Activated CD8-positive, alpha-beta memory T cell treated with anti-CD3 and anti-CD28 coated beads, Interleukin-2, amount 50 U/mL, for 1 hour (primary cell): ENCODE measurements around the gene PLXND1.
"Not testable (repeated sequence)": the region's sequence is repeated elsewhere in the genome, so short reads cannot be mapped to it uniquely, and the experiment has no call there.

Experiments used
- DNase-seq: peaks from one replicate; pipeline ENCODE4 v3.0.0-alpha.2; 2020; ENCODE audit errors: extremely low read depth

Gene PLXND1

GRCh38 chr3:129549006-129549800 lies 57.3 kb downstream of the PLXND1 start:
- no peak for DNase-seq

GRCh38 chr3:129548104-129548965 lies 58.1 kb downstream of the PLXND1 start:
- DNase-seq: no peak

- no peak for DNase-seq
Measured at GRCh38 chr3:129547241-129547640, 59.2 kb downstream of the PLXND1 start.

- DNase-seq: not testable (repeated sequence)
Measured at GRCh38 chr3:129545951-129546350, 60.5 kb downstream of the PLXND1 start.

GRCh38 chr3:129543999-129544398 lies 62.5 kb downstream of the PLXND1 start:
- no peak for DNase-seq

GRCh38 chr3:129543156-129543790 lies 63.2 kb downstream of the PLXND1 start, which contains the start of gene H1-8:
TSS of gene H1-8 (plus strand) at chr3:129543175. CDS start at chr3:129543219, 44 bp downstream.
- no peak for DNase-seq

GRCh38 chr3:129542747-129543146 lies 63.7 kb downstream of the PLXND1 start:
- no peak for DNase-seq

- no peak for DNase-seq
Measured at GRCh38 chr3:129540776-129541516, 65.5 kb downstream of the PLXND1 start.

- no peak for DNase-seq
Measured at GRCh38 chr3:129539206-129539605, 67.3 kb downstream of the PLXND1 start.

- no peak for DNase-seq
Measured at GRCh38 chr3:129536804-129537203, 69.7 kb downstream of the PLXND1 start.

- no peak for DNase-seq
Measured at GRCh38 chr3:129536374-129536667, 70.2 kb downstream of the PLXND1 start.

- DNase-seq: no peak
Measured at GRCh38 chr3:129535075-129535474, 71.4 kb downstream of the PLXND1 start.

- no peak for DNase-seq
Measured at GRCh38 chr3:129534428-129535027, 71.9 kb downstream of the PLXND1 start.

- no peak for DNase-seq
Measured at GRCh38 chr3:129533406-129533805, 73.1 kb downstream of the PLXND1 start.

GRCh38 chr3:129532261-129532660 lies 74.2 kb downstream of the PLXND1 start:
- no peak for DNase-seq

- DNase-seq: no peak
Measured at GRCh38 chr3:129531699-129532098, 74.8 kb downstream of the PLXND1 start.

- DNase-seq: no peak
Measured at GRCh38 chr3:129530821-129531220, 75.7 kb downstream of the PLXND1 start.

- no peak for DNase-seq
Measured at GRCh38 chr3:129530251-129530791, 76.2 kb downstream of the PLXND1 start.

- no peak for DNase-seq
Measured at GRCh38 chr3:129529436-129530210, 76.9 kb downstream of the PLXND1 start.

GRCh38 chr3:129528589-129529100 lies 77.8 kb downstream of the PLXND1 start, which contains the start of gene RHO:
TSS of gene RHO (plus strand) at chr3:129528639. CDS start at chr3:129528734, 95 bp downstream.
- no peak for DNase-seq
